Ishikawa (cell line): ENCODE results near the gene DNAH3.

ENCODE experiments used
- CEBPB ChIP-seq: IDR thresholded peaks from 2 replicates; pipeline ENCODE4 v1.6.1; 2012
- CREB1 ChIP-seq: IDR thresholded peaks from 2 replicates; pipeline ENCODE4 v1.6.1; 2012; ENCODE audit warnings: low read depth
- EGR1 ChIP-seq: IDR thresholded peaks from 2 replicates; pipeline ENCODE4 v1.6.1; 2012
- EP300 ChIP-seq: IDR thresholded peaks from 2 replicates; pipeline ENCODE4 v1.6.1; 2012; ENCODE audit warnings: borderline replicate concordance
- FOXM1 ChIP-seq: IDR thresholded peaks from 2 replicates; pipeline ENCODE4 v1.6.1; 2012; ENCODE audit warnings: low read depth, borderline replicate concordance
- NFIC ChIP-seq: IDR thresholded peaks from 2 replicates; pipeline ENCODE4 v1.6.1; 2012
- RAD21 ChIP-seq: IDR thresholded peaks from 2 replicates; pipeline ENCODE4 v1.6.1; 2012; ENCODE audit warnings: low read depth
- TAF1 ChIP-seq: IDR thresholded peaks from 2 replicates; pipeline ENCODE4 v1.6.1; 2012; ENCODE audit warnings: low read depth, mild to moderate bottlenecking
- TCF12 ChIP-seq: IDR thresholded peaks from 2 replicates; pipeline ENCODE4 v1.6.1; 2012; ENCODE audit warnings: low read depth
- TEAD4 ChIP-seq: IDR thresholded peaks from 2 replicates; pipeline ENCODE4 v1.6.1; 2012
- YY1 ChIP-seq: IDR thresholded peaks from 2 replicates; pipeline ENCODE4 v1.6.1; 2012; ENCODE audit warnings: low read depth
- ZBTB7A ChIP-seq: IDR thresholded peaks from 2 replicates; pipeline ENCODE4 v1.6.1; 2012; ENCODE audit warnings: low read depth
- TF ChIP-seq, protein P1 (sequence below): IDR thresholded peaks from 2 replicates; pipeline ENCODE4 v1.6.1; 2012
- TF ChIP-seq, protein P2 (sequence below): IDR thresholded peaks from 2 replicates; pipeline ENCODE4 v1.6.1; 2012
- TF ChIP-seq, protein P3 (sequence below): IDR thresholded peaks from 2 replicates; pipeline ENCODE4 v1.6.1; 2012; ENCODE audit warnings: low read depth, mild to moderate bottlenecking

Gene DNAH3

DNA sequence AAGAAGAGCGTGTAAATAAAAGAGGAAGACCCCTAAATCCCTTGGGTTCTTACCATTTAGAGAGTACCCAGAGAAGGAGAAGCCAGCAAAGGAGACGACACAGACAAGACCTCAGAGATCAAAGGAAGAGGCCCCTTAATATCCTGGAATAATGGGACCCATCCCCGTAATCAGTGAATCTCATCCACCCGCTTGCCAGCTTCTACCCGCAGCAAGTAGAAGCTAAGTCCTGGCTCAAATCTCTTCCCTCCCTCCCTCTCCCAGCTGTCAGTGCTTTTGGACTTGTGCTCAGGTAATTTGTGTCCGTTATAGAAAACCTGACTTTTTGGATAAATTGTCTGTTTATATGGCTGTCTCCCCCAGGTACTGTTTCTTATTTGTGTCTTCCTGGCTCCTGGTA, 248.2 kb downstream of the DNAH3 start:
- TF ChIP-seq FOXM1 (no peak), CREB1 (no peak), NFIC (no peak), YY1 (no peak), TCF12 (no peak), ZBTB7A (no peak), TAF1 (no peak)
- TF ChIP-seq, protein P1, sequence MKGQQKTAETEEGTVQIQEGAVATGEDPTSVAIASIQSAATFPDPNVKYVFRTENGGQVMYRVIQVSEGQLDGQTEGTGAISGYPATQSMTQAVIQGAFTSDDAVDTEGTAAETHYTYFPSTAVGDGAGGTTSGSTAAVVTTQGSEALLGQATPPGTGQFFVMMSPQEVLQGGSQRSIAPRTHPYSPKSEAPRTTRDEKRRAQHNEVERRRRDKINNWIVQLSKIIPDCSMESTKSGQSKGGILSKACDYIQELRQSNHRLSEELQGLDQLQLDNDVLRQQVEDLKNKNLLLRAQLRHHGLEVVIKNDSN: no peak
- TF ChIP-seq, protein P2, sequence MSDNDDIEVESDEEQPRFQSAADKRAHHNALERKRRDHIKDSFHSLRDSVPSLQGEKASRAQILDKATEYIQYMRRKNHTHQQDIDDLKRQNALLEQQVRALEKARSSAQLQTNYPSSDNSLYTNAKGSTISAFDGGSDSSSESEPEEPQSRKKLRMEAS: no peak
- TF ChIP-seq, protein P3, sequence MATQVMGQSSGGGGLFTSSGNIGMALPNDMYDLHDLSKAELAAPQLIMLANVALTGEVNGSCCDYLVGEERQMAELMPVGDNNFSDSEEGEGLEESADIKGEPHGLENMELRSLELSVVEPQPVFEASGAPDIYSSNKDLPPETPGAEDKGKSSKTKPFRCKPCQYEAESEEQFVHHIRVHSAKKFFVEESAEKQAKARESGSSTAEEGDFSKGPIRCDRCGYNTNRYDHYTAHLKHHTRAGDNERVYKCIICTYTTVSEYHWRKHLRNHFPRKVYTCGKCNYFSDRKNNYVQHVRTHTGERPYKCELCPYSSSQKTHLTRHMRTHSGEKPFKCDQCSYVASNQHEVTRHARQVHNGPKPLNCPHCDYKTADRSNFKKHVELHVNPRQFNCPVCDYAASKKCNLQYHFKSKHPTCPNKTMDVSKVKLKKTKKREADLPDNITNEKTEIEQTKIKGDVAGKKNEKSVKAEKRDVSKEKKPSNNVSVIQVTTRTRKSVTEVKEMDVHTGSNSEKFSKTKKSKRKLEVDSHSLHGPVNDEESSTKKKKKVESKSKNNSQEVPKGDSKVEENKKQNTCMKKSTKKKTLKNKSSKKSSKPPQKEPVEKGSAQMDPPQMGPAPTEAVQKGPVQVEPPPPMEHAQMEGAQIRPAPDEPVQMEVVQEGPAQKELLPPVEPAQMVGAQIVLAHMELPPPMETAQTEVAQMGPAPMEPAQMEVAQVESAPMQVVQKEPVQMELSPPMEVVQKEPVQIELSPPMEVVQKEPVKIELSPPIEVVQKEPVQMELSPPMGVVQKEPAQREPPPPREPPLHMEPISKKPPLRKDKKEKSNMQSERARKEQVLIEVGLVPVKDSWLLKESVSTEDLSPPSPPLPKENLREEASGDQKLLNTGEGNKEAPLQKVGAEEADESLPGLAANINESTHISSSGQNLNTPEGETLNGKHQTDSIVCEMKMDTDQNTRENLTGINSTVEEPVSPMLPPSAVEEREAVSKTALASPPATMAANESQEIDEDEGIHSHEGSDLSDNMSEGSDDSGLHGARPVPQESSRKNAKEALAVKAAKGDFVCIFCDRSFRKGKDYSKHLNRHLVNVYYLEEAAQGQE: no peak

DNA sequence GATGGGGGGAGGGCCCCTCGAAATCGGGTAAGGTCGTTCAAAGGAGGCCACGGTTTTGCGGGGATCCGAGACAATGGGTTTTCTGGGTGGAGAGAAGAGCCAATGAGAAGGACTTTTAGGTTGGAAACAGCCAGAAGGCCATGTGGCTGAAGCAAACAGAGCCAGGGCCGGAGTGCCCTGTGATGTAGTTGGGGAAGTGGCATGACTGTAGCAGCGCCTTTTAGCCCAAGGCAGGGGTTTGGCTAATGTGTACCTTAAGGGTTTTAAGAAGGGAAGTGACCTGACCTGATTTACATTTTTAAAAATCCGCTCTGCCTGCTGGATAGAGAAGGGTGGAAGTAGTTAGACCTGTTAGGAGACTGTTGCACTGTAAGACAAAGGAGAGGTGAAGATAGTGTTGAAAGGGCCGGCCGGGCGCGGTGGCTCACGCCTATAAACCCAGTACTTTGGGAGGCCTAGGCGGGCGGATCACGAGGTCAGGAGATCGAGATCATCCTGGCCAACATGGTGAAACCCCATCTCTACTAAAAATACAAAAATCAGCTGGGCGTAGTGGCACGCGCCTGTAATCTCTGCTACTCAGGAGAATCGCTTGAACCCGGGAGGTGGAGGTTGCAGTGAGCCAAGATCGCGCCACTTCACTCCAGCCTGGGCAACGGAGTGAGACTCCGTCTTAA, 249.1 kb downstream of the DNAH3 start:
- TF ChIP-seq, protein P2: peak; percentile 33
- no peak for TF ChIP-seq TEAD4

- TF ChIP-seq YY1: no peak
- no peak for TF ChIP-seq TCF12
- no peak for TF ChIP-seq NFIC
- TF ChIP-seq FOXM1: no peak
- TF ChIP-seq, protein P1: no peak
- TF ChIP-seq EGR1: no peak
- no peak for TF ChIP-seq ZBTB7A
- no peak for TF ChIP-seq CEBPB
Observed at GRCh38 chr16:20901068-20901435, 249.6 kb downstream of the DNAH3 start.

DNA sequence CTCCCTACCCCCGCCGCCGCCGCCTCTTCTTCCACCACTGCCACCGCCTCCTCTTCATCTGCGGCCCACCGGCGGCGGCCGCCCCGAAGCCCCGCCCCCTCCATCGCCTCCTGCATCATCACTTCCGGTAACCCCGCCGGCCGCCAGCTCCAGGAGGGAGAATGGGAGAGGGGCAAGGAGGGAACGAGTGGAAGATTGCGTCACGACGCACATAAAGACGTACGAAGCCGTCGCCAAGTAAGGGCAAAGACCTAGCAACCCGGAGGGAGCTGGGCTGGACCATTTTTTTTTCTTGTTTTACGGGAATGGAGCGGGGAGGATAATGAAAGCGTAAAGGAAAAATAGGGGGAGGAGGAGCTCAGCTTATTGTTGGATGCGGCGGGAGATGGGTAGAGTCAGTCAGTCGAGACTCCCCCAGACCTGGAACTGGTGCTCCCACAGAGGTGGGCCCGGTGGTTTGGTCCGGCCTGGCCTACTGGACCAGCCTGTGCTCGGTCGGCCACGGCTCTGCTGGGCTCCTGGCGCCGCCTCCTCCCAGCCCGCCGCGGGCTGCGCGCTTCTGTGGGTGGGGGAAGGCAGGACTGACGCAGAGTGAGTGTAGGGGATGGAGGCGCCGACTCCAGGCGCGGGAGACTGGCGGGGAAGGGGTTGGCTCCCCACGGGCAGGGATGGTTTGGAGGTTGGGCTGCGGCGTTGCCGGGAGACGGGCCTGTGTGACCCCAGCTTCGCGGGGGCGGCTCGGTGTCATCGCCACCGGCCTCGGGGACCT, 250.2 kb downstream of the DNAH3 start, which contains the start of the genes DCUN1D3 and LYRM1:
DCUN1D3 (minus strand) TSS at position 60 of the 769 bp plus-strand sequence. CDS start 37,820 bp downstream, outside the sequence.
LYRM1 (plus strand) TSS at position 473 of the 769 bp plus-strand sequence. CDS start 14,785 bp downstream, outside the sequence.
- TF ChIP-seq NFIC: 0 out of 2 replicates have a peak, but pooled peaks have one; percentile 8
- TF ChIP-seq TAF1: peak; percentile 82
- peak; percentile 83 for TF ChIP-seq EGR1
- no peak for TF ChIP-seq RAD21
- 0 out of 2 replicates have a peak, but pooled peaks have one; percentile 6 for TF ChIP-seq ZBTB7A
- peak; percentile 43; the same call in 1 of the 2 replicates for TF ChIP-seq EP300
- TF ChIP-seq FOXM1: peak; percentile 21; the same call in 1 of the 2 replicates
- peak; percentile 87 for TF ChIP-seq CREB1
- TF ChIP-seq, protein P1: no peak
- TF ChIP-seq, protein P2: peak; percentile 53
- no peak; the same call in 1 of the 2 replicates for TF ChIP-seq TCF12
- 0 out of 2 replicates have a peak, but pooled peaks have one; percentile 27 for TF ChIP-seq YY1
- no peak for TF ChIP-seq TEAD4
- peak; percentile 82 for TF ChIP-seq CEBPB
- TF ChIP-seq, protein P3: no peak; the same call in 1 of the 2 replicates
